Mucosa of stomach (tissue), 1 donor: Measurements from ENCODE around the gene AUTS2.

Experiments used
- H3K27me3 ChIP-seq: one replicate; pipeline ENCODE4 v1.7.0; 2013; ENCODE audit warnings: mild to moderate bottlenecking, low read length; ENCODE audit not compliant: control insufficient read depth, insufficient read depth
- H3K36me3 ChIP-seq: one replicate; pipeline ENCODE4 v1.7.0; 2013; ENCODE audit warnings: low read length; ENCODE audit not compliant: control insufficient read depth, insufficient read depth
- H3K4me1 ChIP-seq: one replicate; pipeline ENCODE4 v1.7.0; 2013; ENCODE audit warnings: mild to moderate bottlenecking, low read length; ENCODE audit not compliant: control insufficient read depth, insufficient read depth
- H3K4me3 ChIP-seq: one replicate; pipeline ENCODE4 v1.7.0; 2013; ENCODE audit warnings: low read length
- H3K9ac ChIP-seq: one replicate; pipeline ENCODE4 v1.7.0; 2013; ENCODE audit warnings: mild to moderate bottlenecking, low read length, moderate library complexity
- H3K9me3 ChIP-seq: one replicate; pipeline ENCODE4 v1.7.0; 2013; ENCODE audit warnings: mild to moderate bottlenecking, low read length, moderate library complexity; ENCODE audit not compliant: control insufficient read depth
- donor health status: Pancreatic carcinoma.

The AUTS2 gene

GRCh38 chr7:69898189-69898588 lies 299.9 kb downstream of the AUTS2 start:
- no peaks in the 10 kb centered on the region for H3K27me3 ChIP-seq
- H3K4me1 ChIP-seq, result no peaks in the 10 kb centered on the region
- H3K36me3 ChIP-seq, result no peaks in the 10 kb centered on the region
- H3K4me3 ChIP-seq, result no peak overlapping the region
- H3K9ac ChIP-seq, result no peak overlapping the region
- H3K9me3 ChIP-seq, result no peaks in the 10 kb centered on the region

- H3K4me3 ChIP-seq, result no peak overlapping the region
- no peaks in the 10 kb centered on the region for H3K4me1 ChIP-seq
- no peaks in the 10 kb centered on the region for H3K27me3 ChIP-seq
- H3K9ac ChIP-seq, result no peak overlapping the region
- H3K36me3 ChIP-seq, result no peaks in the 10 kb centered on the region
- no peaks in the 10 kb centered on the region for H3K9me3 ChIP-seq
Measured at GRCh38 chr7:69903410-69903809, 305.1 kb downstream of the AUTS2 start.

DNA sequence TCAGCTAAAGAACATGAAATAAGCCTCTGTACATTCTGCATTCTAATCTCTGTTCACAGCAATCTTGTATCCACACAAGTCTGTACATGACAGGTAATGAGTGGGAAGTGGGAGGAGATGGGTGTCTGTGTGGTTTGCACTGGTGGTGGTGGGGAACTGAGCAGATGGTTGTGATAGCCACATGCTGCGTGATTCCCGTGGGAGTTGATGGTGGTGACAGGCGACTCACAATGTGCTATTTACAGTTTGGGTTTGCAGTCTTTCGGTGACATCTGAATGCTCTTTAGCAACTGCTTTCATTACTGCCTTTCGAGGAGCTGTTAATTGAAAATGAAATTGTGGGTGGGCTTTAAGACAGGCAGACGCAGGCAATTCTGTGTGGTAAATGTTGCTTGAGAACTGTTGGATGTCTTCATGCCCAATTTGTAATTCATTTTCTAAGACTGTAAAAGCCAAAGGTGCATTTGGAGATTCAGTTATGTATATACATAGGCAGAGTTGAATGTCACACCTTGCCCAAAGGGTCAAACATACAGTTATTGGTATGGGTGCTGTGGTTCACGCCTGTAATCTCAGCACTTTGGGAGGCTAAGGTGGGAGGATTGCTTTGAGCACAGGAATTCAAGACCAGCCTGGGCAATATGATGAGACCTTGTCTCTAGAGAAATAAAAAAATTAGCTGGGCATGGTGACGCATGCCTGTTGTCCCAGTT lies 308.2 kb downstream of the AUTS2 start:
- Histone ChIP-seq H3K4me3 (no peak overlapping the region), H3K36me3 (no peaks in the 10 kb centered on the region), H3K27me3 (no peaks in the 10 kb centered on the region), H3K9ac (no peak overlapping the region), H3K4me1 (no peaks in the 10 kb centered on the region), H3K9me3 (no peaks in the 10 kb centered on the region)

DNA sequence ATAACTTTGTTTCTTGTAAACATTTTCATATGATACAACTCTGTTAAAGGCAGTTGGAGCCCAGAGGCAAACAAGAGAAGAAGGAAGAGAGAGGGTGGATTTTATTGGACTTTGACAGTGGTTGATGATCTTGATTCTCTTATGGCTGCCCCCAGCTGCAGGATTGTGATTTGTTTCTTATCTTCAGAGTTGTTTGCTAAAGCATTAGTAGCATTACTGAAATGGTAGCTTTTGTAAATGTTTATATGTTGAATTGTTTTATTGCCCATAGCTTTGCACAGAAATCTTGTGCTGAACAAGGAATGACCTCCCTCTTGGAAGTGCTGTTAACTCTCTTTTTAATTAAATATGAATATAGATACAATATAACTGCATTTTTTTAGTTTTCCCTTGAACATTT lies 309.4 kb downstream of the AUTS2 start:
- no peaks in the 10 kb centered on the region for H3K4me1 ChIP-seq

DNA sequence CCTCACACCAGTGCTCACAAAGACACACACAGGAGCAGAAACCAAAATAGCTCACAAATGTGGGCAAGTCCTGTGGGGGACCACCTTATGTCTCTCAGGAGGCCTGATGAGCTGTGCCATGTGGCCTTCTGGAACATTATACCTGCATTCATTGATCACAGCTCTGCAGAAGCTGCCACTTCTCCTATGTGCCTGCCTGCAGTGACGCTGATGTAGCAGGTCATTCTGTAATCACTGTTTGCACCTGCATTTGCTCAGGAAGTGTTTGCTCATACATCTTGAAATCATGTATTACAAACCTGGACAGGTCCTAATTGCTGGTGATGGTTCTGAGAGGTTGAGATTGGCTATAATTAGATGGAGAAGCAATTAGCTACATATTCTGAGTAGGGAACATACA lies 310.2 kb downstream of the AUTS2 start:
- no peaks in the 10 kb centered on the region for H3K4me1 ChIP-seq
- no peaks in the 10 kb centered on the region for H3K36me3 ChIP-seq
- no peak overlapping the region for H3K9ac ChIP-seq
- no peaks in the 10 kb centered on the region for H3K27me3 ChIP-seq
- H3K4me3 ChIP-seq, result no peak overlapping the region
- H3K9me3 ChIP-seq, result no peaks in the 10 kb centered on the region

More for the DNA sequence above, 309.4 kb downstream of the AUTS2 start:
- Histone ChIP-seq H3K4me3 (no peak overlapping the region), H3K27me3 (no peaks in the 10 kb centered on the region), H3K9me3 (no peaks in the 10 kb centered on the region), H3K36me3 (no peaks in the 10 kb centered on the region), H3K9ac (no peak overlapping the region)

DNA sequence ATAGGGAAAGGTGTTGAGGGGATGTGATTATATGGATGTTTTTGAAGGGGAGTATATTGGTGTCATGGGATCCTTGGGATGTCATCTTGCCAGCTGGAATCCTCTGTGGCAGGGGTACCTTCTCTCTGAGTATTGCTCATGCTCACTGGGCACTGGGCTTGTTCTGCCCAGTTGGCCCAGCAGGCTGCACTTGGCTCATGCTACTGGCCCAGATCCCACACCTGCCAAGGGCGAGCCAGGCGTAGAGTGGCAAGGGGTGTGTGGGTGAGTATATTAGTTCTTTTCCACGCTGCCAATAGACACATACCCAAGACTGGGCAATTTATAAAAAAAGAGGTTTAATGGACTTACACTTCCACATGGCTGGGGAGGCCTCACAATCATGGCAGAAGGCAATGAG lies 311.9 kb downstream of the AUTS2 start:
- no peak overlapping the region for H3K4me3 ChIP-seq
- H3K9ac ChIP-seq, result no peak overlapping the region
- no peaks in the 10 kb centered on the region for H3K27me3 ChIP-seq
- H3K36me3 ChIP-seq, result no peaks in the 10 kb centered on the region
- H3K4me1 ChIP-seq, result no peaks in the 10 kb centered on the region
- no peaks in the 10 kb centered on the region for H3K9me3 ChIP-seq

- H3K9me3 ChIP-seq, result no peaks in the 10 kb centered on the region
- no peaks in the 10 kb centered on the region for H3K36me3 ChIP-seq
- no peaks in the 10 kb centered on the region for H3K27me3 ChIP-seq
- no peaks in the 10 kb centered on the region for H3K4me1 ChIP-seq
- no peak overlapping the region for H3K9ac ChIP-seq
- no peak overlapping the region for H3K4me3 ChIP-seq
Measured at GRCh38 chr7:69911337-69911736, 313.1 kb downstream of the AUTS2 start.

- Histone ChIP-seq H3K9me3 (no peaks in the 10 kb centered on the region), H3K4me1 (no peaks in the 10 kb centered on the region), H3K9ac (no peak overlapping the region), H3K4me3 (no peak overlapping the region), H3K27me3 (no peaks in the 10 kb centered on the region), H3K36me3 (no peaks in the 10 kb centered on the region)
Measured at GRCh38 chr7:69912141-69912540, 313.9 kb downstream of the AUTS2 start.

DNA sequence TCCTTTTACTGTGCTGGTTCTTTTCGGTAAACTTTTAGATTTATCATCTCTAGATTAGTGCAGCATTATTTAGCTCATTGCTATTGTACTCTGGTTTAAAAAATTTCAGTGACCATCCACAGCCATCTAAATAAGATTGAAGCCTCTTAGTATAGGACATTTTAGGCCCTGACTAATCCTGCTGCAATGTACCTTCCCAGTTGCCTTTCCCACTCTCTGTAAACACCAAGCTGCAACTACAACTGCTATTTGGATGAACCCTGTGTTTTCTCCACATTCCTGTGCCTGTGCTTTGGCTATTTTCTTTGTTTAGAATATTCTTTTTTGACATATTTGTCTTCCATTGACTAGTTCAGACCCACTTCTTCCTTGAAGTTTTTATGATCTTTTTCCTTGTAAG lies 314.6 kb downstream of the AUTS2 start:
- Histone ChIP-seq H3K9me3 (no peaks in the 10 kb centered on the region), H3K27me3 (no peaks in the 10 kb centered on the region), H3K9ac (no peak overlapping the region), H3K4me3 (no peak overlapping the region), H3K4me1 (no peaks in the 10 kb centered on the region), H3K36me3 (no peaks in the 10 kb centered on the region)

DNA sequence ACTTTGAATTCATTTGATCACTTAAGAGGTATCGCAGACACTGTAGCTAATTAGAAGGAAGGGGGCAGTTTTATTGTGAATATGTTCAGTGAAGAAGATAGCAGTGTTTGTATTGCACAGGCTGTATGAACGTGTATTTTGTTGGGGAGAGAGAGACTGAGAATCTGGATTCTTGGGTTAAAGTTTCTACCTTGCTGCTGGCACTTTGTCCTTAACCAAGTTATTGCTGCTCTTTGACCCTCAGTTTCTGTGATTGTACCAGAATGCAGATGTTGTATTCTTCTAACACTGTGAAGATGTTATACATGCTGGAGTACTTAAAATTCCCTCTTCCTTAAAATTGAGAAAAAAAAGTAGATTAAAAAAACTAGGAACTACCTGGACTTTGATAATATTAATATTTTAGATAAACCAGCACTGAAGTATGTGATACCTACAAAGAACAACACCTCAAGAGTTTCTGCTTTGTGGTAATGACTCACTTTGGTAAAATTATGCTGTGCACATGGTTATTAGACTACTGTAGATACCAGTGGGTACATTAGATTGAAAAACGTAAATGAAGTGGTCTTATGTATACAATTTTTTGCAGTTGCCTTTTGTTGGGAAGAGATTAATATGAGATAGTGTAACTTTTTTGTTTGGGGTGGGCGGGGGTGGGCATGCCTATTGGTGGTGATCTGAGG lies 321.3 kb downstream of the AUTS2 start:
- no peaks in the 10 kb centered on the region for H3K4me1 ChIP-seq
- no peaks in the 10 kb centered on the region for H3K27me3 ChIP-seq
- no peak overlapping the region for H3K9ac ChIP-seq
- H3K36me3 ChIP-seq, result no peaks in the 10 kb centered on the region
- no peak overlapping the region for H3K4me3 ChIP-seq
- H3K9me3 ChIP-seq, result no peaks in the 10 kb centered on the region

DNA sequence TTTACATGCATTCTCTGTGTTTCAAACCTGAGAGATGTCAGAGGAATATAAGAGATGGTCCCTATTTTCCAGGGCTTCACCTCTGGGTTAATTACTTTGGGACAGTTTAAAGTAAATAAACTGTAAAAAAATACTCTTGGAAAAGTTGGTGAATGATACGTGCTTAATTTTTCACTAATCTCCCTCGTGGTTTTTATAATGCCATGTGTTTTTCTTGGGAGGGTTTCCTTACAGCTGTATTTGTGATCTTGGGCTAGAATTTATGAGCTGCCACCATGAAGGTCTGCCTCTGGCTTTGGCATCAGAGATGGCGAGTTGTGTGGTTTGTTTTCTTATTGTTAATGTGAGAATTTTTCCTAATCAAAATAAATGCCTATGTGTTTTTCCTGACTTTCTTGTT lies 322.5 kb downstream of the AUTS2 start:
- Histone ChIP-seq H3K9ac (no peak overlapping the region), H3K4me1 (no peaks in the 10 kb centered on the region), H3K27me3 (no peaks in the 10 kb centered on the region), H3K9me3 (no peaks in the 10 kb centered on the region), H3K36me3 (no peaks in the 10 kb centered on the region), H3K4me3 (no peak overlapping the region)

DNA sequence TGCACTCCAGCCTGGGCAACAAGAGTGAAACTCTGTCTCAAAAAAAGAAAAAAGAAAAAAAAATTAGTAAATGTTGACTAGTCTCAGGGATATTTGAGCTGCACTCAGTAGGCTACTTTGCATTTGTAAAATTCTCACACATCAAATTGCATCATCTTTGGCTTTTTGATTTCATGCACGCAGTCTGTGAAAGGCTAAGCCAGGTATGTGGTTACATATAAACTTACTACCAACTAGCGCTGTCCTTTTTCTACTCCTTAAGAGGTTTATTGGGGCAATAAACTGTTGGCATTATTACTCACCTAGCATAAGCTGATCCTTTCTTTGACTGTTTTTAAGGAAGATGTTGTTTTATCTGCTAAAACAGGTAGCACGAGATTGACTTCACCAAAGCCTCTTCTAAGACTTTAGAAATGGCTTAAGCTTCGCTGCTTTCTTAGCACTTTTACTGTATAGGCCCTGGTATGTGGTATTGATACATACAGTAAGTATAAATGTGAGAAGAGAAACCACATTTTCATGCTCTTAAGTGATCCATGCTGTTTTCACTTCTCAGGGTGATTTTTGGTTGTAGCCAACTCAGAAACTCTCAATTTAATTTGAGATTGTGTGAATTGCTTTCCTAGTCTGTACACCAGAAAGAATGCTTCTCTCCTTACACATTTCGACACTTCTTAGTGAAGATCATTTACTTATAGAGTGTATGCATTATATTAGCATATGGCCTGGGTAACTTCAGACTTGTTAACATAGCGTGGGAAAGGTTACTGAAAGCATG lies 323.9 kb downstream of the AUTS2 start:
- Histone ChIP-seq H3K36me3 (no peaks in the 10 kb centered on the region), H3K9ac (no peak overlapping the region), H3K4me3 (no peak overlapping the region), H3K9me3 (no peaks in the 10 kb centered on the region), H3K27me3 (no peaks in the 10 kb centered on the region), H3K4me1 (no peaks in the 10 kb centered on the region)
